ENCODE data around the gene ZBTB12. TPM values are rescaled to one million over a fixed set of nuclear protein-coding genes. Genes with fewer than 3 reads are reported as not detected.
A peak's percentile ranks its signal among the peaks of the same experiment; 100 is the strongest.
"Not testable (repeated sequence)": the region's sequence is repeated elsewhere in the genome, so short reads cannot be mapped to it uniquely, and the experiment has no call there.

Gene ZBTB12, protein sequence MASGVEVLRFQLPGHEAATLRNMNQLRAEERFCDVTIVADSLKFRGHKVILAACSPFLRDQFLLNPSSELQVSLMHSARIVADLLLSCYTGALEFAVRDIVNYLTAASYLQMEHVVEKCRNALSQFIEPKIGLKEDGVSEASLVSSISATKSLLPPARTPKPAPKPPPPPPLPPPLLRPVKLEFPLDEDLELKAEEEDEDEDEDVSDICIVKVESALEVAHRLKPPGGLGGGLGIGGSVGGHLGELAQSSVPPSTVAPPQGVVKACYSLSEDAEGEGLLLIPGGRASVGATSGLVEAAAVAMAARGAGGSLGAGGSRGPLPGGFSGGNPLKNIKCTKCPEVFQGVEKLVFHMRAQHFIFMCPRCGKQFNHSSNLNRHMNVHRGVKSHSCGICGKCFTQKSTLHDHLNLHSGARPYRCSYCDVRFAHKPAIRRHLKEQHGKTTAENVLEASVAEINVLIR
- 3.6 and 4.9 TPM in 2 replicates for total RNA-seq

DNA sequence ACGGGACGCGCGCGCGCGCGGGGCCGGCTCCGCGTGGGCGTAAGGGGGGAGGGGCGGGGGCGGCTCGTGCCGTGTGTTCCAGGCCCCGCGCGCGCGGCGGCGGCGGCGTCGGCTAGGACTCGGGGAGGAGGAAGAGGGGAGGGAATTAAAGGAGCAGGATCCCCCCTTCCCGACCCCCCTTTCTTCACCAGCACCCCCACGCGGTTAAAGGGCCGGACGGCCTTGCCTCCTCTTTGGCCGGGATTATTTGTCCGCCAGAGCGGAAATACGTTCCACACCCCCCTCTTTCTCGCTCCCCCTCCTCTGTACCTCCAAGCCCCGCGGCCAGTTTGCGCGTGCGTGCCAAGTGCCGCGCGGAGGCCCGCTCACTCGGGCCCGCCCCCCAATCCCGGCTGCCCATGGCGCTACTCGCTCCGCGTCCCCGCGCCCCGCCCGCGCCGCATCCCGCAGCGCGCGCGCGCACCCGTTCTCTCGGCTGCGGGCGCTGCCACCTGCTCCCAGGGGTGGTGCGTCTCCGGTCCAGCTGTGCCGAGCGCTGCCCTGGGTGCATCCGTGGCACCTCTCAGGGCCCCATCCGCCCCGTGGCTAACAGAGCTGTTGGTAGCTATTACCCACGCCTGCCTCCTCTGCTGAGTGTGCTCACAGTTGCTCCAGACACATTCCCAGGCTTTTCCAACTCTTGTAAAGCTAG is at the start of gene ZBTB12:
Gene ZBTB12, minus strand, starts transcription at position 134 of the 691 bp plus-strand sequence. CDS start 781 bp downstream, outside the sequence.
- peak; percentile 93 for DNase-seq

DNA sequence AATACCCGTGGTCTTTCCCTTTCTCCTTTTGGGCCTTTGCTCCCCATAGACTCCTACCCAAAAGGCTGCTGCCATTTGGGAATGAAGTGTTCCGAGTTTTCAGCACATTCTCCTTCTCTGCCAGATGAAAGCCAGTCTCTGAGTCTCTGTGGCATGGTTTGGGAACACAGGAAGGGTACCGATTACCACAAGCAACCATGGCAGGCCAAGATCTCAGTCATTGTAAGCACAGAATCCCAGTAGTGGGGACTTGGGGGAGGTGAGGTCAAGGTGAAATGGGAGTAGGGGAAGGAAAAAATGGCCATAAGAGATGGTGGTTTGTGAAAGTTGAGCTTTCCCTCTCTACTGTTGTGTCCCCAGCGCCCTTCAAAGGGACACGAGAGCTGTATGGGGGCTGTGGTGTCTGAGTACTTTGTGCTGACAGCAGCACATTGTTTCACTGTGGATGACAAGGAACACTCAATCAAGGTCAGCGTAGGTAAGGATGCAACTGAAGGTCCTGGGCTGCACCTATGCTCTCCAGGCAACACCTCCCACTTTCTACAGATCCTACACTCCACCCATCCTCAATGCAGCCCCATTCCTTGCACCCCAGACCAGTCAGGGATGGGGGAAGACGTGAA is 48.2 kb upstream of the ZBTB12 start:
- DNase-seq = no peak

DNA sequence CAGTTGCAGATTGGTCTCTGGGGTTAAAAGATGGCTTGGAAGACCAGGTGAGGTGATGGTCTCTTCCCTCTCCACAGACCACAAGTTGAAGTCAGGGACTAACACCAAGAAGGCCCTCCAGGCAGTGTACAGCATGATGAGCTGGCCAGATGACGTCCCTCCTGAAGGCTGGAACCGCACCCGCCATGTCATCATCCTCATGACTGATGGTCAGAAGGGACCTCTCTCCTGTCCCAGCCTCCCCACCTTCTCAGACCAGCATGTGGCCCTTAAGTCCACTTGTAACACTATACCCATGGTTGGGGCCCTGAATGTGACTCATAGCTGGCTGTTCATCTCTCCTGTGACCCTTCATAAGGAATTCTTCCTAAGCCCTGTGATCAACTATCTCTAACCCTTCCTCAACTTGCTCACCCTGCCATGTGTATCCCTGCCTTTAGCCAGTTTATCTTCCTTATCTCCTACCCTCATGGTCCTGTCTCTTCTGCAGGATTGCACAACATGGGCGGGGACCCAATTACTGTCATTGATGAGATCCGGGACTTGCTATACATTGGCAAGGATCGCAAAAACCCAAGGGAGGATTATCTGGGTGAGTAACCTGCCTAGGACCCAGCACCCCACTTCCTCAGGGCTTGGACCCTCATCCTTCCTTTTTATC is 47.0 kb upstream of the ZBTB12 start:
- DNase-seq = no peak

DNA sequence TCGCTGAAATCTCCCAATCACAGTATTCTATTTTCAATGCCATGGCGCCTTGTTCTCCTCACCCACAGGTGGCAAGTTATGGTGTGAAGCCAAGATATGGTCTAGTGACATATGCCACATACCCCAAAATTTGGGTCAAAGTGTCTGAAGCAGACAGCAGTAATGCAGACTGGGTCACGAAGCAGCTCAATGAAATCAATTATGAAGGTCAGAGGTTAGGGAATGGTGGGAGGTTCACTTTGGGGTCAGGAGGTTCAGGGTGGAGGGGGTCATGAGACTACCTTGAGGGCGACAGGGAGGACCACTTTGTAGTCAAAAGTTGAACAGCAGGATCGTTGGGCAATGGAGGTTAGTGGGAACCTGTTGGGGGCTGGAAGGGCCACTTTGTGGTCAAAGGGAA is 46.4 kb upstream of the ZBTB12 start:
- DNase-seq = no peak

DNA sequence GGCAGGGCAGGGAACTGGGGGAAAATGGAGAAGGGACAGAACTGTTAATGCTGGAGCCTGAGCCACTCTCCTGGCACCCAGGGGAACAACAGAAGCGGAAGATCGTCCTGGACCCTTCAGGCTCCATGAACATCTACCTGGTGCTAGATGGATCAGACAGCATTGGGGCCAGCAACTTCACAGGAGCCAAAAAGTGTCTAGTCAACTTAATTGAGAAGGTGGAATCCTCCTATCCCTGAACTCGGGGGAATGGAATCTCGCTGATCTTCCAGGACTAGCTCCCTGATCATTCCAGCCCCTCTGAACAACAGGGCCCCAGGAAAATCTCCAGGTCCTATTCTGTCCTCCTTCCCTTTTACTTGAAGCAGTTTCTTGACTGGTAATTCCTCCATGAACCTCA is 46.0 kb upstream of the ZBTB12 start:
- DNase-seq = no peak

DNA sequence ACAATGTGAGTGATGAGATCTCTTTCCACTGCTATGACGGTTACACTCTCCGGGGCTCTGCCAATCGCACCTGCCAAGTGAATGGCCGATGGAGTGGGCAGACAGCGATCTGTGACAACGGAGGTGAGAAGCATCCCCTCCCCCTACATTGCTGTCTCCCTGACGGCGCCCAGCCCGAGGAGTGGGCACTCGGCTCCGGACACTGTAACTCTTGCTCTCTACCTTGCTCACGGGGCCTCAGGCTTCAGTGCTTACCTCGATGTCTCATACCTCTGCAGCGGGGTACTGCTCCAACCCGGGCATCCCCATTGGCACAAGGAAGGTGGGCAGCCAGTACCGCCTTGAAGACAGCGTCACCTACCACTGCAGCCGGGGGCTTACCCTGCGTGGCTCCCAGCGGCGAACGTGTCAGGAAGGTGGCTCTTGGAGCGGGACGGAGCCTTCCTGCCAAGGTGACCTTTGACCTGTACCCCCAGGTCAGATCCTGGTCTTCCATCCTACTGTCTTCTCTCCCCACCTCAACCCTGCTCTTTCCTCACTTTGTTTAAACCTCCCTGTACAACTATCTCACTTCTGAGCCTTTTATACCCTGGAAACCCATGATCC is 45.3 kb upstream of the ZBTB12 start:
- DNase-seq = no peak

DNA sequence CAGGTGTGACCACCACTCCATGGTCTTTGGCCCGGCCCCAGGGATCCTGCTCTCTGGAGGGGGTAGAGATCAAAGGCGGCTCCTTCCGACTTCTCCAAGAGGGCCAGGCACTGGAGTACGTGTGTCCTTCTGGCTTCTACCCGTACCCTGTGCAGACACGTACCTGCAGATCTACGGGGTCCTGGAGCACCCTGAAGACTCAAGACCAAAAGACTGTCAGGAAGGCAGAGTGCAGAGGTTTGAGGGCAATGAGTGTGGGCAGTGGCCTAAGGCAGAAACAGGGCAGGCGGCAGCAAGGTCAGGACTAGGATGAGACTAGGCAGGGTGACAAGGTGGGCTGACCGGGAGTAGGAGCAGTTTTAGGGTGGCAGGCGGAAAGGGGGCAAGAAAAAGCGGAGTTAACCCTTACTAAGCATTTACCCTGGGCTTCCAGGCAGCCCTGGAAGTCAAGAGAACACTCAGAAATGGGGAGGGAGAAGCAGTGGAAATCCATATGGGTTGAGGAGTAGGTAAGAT is 44.5 kb upstream of the ZBTB12 start:
- no peak for DNase-seq

DNA sequence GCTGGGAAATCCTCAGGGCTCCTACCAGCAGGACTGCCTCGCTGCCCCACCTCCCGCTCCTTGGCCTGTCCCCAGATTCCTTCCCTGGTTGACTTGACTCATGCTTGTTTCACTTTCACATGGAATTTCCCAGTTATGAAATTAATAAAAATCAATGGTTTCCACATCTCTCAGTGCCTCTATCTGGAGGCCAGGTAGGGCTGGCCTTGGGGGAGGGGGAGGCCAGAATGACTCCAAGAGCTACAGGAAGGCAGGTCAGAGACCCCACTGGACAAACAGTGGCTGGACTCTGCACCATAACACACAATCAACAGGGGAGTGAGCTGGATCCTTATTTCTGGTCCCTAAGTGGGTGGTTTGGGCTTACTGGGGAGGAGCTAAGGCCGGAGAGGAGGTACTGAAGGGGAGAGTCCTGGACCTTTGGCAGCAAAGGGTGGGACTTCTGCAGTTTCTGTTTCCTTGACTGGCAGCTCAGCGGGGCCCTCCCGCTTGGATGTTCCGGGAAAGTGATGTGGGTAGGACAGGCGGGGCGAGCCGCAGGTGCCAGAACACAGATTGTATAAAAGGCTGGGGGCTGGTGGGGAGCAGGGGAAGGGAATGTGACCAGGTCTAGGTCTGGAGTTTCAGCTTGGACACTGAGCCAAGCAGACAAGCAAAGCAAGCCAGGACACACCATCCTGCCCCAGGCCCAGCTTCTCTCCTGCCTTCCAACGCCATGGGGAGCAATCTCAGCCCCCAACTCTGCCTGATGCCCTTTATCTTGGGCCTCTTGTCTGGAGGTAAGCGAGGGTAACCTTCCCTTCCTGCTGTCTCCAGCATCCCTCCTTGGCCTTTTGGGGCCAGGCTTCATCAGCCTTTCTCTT is 43.9 kb upstream of the ZBTB12 start, which contains the start of gene CFB:
Gene CFB, plus strand, starts transcription at position 589 of the 863 bp plus-strand sequence. Its CDS starts 127 bp downstream, at position 716.
- peak; percentile 51 for DNase-seq

DNA sequence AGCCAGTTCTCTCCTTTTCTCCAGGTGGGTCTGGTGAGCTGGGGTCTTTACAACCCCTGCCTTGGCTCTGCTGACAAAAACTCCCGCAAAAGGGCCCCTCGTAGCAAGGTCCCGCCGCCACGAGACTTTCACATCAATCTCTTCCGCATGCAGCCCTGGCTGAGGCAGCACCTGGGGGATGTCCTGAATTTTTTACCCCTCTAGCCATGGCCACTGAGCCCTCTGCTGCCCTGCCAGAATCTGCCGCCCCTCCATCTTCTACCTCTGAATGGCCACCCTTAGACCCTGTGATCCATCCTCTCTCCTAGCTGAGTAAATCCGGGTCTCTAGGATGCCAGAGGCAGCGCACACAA is 43.2 kb upstream of the ZBTB12 start:
- DNase-seq = no peak

DNA sequence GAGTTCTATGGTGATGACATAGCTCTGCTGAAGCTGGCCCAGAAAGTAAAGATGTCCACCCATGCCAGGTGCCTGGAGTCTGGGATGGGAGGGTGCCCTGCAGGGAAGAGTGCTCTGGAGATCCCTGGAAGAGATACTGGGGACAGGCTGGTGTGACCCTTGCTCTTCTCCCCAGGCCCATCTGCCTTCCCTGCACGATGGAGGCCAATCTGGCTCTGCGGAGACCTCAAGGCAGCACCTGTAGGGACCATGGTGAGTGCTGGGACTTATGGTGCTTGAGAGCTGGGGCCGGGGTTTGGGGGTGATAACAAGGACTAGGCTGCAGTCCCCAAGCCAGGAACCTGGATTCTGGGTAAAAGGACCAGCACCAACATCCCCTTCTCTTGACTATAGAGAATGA is 41.9 kb upstream of the ZBTB12 start:
- DNase-seq = no peak

DNA sequence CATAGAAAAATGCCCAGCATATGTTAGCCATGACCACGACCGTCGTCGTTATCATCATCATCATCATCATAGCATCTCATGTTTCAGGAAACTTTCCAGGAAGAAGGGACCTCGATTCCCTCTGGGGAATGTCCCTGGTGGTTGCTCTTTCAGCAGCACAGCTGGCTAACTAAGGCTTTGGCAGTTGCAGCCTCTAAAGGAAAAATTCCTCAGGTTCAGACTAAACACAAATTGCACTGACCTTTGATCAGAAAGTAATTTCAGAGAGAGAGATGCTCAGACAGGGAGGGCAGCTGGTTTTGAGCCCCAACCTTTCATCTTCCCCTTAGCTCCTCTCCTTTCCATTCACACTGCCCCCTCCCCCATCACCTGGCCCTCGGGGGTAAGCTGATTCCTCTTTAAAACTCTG is 38.4 kb upstream of the ZBTB12 start:
- no peak for DNase-seq

DNA sequence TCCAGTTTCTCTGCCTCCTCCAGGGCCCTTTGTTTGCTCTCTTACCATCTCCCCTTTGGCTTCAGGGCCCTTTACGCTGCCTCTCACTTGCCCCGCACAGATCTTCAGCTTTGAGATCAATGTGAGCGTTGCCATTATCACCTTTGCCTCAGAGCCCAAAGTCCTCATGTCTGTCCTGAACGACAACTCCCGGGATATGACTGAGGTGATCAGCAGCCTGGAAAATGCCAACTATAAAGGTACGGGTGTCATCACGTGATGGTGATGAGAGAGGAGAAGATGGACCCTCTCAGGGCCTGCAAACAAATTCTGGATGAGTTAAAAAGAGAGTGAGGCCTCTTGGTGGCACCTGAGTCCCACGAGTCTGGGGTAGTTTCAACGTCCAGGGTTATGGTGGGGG is 33.9 kb upstream of the ZBTB12 start:
- no peak for DNase-seq

DNA sequence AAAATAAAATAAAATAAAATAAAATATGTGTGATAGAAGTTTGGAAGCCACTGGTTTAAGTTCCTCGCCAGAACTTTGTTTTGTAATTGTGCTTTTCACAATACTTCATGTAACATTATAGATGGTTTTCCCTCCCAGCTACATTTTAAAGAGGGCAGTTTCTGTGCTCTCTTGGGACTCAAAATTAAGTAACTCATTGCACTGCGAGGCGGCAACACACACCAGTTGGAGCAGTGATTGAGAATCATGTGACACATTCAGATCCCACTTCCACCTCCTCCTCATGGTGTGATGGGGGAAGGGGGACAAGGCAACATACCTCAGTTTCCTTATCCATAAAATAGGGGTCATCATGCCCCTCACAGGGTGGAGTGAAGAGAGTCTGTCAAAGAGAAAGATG is 33.1 kb upstream of the ZBTB12 start:
- no peak for DNase-seq

DNA sequence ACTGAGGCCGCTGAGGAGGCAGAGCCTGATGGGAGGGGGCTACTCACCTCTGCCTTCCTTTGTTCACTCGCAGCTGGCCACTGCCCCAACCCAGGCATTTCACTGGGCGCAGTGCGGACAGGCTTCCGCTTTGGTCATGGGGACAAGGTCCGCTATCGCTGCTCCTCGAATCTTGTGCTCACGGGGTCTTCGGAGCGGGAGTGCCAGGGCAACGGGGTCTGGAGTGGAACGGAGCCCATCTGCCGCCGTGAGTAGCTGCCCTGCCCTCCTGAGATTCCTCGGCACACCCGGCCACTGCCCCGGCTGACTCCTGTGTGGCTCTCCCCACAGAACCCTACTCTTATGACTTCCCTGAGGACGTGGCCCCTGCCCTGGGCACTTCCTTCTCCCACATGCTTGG is 31.7 kb upstream of the ZBTB12 start:
- no peak for DNase-seq

DNA sequence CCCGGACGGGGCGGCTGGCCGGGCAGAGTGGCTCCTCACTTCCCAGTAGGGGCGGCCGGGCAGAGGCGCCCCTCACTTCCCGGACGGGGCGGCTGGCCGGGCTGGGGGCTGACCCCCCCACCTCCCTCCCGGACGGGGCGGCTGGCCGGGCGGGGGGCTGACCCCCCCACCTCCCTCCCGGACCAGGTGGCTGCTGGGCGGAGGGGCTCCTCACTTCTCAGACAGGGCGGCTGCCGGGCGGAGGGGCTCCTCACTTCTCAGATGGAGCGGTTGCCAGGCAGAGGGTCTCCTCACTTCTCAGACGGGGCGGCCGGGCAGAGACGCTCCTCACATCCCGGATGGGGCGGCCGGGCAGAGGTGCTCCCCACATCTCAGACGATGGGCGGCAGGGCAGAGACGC is 30.3 kb upstream of the ZBTB12 start:
- not testable (repeated sequence) for DNase-seq

DNA sequence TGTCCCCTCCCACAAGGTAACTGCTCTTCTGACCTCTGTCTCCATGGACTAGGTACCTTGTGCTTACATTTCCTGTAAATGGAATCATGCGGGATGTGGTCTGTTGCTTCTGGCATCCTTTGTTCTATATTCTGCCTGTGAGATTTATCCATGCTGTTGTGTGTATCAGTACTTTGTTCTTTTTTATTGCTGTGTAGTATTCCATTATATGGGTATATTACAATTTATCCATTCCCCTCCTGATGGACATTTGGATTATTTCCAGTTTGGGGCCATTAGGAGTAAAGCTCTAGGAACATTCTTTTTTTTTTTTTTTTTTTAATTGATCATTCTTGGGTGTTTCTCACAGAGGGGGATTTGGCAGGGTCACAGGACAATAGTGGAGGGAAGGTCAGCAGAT is 29.1 kb upstream of the ZBTB12 start:
- DNase-seq = no peak

DNA sequence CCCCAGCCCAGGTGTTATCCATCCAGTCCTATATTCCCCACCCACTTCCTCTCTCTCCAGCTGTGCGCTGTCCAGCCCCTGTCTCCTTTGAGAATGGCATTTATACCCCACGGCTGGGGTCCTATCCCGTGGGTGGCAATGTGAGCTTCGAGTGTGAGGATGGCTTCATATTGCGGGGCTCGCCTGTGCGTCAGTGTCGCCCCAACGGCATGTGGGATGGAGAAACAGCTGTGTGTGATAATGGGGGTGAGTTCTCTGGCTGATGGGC is 26.7 kb upstream of the ZBTB12 start:
- DNase-seq = no peak

DNA sequence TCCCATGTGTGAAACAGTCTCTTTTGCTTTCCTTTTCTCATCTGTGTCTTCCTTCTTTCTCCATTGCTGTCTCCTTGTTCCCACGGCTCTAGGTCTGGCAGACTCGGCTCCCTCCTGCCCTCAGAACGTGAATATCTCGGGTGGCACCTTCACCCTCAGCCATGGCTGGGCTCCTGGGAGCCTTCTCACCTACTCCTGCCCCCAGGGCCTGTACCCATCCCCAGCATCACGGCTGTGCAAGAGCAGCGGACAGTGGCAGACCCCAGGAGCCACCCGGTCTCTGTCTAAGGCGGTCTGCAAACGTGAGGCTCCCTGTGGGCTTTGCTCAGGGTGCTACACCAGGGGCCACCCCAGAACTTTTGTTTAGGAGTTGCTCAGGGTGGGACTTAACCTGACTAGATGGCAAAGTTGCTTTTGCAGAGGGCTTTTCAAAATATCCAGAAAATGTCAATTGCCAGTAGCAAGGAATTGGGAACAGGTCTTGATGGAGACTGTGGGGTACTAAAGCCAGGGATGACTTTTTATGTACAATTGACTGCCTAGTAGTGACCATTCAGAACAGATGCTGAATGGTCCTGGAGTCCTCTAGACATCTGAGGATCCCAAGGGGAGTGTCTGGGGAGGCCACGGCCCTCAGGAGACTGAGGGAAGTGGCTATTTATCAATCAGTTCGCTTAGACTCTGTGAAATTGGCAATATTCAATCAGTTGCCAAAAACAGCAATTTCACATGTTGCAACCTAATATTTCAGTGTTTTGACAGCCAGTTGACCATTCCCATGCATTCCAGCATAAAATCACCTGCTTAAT is 26.2 kb upstream of the ZBTB12 start:
- no peak for DNase-seq

DNA sequence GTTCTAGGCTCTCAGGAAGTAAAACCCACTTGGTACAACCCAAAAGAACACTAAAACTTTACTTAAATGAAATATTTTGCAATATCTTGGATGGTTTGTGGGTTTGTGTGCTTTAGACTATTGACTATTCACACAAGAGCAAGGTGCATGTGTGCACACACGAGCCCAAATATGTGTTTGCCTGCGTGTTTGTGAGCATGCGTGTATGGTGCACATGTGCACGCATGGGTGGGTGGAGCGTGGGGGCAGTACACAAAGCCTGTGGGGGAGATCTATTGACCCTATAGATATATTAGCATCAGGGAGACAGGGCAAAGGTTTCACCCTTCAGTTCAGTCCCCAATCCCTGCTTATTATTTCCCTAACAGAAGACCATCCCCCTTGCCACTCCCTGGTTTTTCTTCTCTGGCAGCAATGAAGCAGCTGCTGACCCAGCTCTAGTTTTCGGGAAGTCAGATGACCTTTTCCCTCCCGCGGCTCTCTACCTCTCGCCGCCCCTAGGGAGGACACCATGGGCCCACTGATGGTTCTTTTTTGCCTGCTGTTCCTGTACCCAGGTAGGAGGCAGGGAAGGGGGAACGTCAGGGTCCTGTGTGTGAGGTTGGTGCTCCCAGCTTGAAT is 25.5 kb upstream of the ZBTB12 start, which contains the start of gene C2:
Gene C2, plus strand, starts transcription at position 476 of the 621 bp plus-strand sequence. Its CDS starts 36 bp downstream, at position 512.
- no peak for DNase-seq

DNA sequence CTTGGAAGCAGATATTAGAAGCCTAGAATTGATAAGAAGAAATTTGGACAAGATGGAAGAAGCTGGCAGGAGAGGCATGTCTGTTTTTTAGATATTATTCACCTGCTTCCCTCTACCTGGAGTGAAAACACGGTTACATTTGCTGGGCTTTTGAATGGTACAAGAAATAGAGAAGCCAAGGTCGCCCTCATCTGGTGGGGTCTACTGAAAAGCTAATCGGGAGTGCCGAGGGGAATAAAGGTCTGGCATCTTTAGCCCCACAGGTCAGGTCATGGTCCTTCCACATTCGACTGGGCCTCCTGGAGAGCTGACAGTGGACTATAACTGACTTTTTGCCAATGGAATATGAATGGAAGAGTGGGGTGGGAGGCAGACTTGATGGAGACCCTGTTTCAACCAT is 21.1 kb upstream of the ZBTB12 start:
- DNase-seq = peak; percentile 19
